ENCODE measurements around the gene HASPIN.

HASPIN gene

DNA sequence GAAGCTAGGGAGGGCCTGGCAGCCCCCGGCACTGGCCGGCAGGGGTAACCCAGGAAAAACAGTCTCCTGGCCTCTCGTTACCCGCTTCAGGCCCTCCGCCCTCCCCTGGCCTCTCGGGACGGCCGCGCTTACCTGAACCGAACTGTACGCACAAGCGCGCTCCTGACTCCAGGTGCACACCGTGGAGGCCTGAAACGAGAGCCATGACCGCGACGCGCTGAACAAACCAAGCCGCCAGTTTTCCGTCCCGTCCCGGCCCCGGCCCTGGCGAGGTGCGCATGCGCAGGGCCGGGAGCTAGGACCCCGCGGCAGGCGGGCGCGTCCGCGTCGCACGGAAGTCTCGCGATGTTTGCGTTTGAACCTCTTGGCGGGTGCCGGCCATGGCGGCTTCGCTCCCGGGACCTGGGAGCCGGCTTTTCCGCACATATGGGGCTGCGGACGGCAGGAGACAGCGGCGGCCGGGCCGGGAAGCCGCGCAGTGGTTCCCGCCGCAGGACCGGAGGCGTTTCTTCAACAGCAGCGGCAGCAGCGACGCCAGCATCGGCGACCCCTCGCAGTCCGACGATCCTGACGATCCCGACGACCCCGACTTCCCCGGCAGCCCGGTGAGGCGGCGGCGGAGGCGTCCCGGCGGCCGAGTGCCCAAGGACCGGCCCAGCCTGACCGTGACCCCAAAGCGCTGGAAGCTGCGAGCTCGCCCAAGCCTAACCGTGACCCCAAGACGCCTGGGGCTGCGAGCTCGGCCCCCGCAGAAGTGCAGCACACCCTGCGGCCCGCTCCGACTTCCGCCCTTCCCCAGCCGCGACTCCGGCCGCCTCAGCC, at the start of gene HASPIN:
HASPIN (plus strand) TSS at position 348 of the 822 bp plus-strand sequence; CDS start at position 381, 33 bp downstream.
- DNase-seq (ENCODE audit: low spot score), result peak; percentile 94

DNA sequence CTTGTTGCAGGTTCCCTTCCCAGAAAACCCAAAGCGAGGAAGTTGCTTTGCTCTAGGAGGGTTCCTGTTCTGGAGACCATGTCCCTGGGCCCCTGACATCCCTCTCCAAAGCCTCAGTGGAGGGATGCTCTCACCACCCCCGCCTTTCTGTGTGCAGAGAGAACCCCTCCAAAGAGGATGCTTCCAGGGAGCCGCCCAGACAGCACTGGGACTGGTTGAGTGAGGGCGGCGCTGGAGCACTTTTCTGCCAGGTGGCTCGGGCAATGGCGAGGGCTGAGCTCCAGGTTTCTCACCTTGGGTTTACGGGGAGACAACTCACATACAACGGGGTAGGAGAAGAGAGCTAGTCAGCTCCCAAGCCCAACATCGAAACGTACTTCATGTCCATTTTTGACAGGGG, 47.8 kb upstream of the HASPIN start:
- no peak for DNase-seq (ENCODE audit: low spot score)

DNA sequence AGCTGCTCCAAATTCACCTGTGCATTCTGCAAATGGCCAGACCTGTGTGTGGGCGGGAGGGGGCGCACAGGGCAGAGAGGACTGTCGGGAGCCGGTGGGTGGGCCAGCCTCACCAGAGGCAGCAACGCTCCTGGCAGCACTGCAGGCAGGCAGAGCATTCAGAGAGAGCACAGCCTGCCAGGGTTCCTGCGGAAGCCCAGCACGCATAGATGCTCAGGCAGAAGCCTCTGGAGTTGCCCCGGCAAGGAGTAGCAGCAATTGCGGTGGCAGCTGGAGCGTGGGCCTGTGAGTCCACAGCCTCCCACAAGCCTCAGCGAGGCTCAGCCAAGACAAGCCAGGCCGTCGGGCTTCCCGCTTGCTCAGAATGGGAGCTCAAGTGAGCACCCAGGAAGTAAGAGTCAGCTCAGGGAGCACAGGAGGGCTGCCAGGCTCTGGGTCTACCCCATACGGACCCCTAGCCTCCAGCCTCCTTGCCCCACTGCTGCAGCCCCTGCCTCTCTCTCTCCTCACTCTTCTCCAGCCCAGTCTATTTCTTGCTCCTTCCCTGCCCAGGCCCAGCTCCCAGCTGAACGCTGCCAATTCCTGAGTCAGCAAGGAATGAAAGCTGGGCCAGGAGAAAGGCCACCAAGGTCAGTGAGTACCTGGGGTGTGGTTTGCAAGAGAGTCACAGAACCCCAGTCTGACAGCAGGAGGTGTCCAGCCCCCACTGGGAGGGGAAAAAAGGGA, 45.4 kb upstream of the HASPIN start:
- DNase-seq (ENCODE audit: low spot score), result no peak

DNA sequence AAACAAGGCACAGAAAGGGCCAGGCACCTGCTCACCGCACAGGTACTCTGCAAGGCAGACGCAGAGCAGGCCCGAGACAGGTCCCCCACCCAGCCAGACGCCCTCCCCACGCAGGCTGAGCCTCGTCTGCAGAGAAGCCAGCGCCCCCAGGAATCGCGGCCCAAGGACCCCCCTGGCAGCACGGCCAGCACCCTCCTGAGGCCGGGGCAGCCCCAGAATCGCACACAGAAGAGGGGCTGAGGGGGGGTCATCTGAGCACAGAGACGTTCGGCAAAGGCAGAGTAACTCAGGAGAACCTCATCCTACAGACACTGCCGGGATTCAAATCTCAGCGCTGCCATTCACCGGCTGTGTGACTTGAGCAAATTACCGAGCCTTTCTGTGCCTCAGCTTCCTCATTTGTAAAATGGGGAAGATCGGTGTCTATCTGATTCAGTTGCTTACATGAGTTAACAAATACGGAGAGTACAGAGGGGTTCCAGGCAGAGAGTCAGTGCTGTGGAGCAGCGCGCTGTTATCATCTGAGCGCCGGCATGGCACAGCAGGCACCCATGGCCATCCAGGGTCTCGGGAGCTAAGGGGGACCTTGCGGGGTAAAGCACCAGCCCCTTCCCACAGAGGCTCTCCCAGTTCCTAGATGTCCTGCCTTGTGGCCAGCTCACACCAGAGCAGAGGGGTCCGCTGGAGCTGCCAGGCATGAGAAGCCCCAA, 44.7 kb upstream of the HASPIN start:
- DNase-seq (ENCODE audit: low spot score), result no peak

DNA sequence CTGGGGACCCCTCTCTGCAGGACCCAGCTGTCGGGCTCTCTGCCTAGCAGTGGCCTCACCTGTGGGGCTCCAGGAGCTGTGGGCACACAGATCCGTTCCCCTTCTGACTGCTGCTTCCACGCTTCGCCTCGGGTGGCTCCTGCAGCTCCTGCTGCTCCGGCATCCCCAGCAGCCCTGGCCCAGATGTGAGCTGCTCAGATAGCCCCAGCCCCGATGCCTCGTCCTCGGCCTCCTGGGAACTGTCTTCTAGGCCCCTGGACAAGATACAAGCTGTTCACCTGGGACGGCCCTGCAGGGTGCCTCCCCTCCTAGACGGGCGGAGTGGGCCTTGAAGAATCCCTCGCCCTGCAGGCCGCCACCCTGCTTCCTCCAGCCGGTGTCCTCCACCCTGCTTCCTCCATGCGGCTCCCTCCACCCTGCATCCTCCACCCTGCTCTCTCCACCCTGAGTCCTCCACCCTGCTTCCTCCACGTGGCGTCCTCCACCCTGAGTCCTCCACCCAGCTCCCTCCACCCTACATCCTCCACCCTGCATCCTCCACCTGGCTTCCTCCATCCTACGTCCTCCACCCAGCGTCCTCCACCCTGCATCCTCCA, 44.1 kb upstream of the HASPIN start:
- DNase-seq (ENCODE audit: low spot score), result no peak

DNA sequence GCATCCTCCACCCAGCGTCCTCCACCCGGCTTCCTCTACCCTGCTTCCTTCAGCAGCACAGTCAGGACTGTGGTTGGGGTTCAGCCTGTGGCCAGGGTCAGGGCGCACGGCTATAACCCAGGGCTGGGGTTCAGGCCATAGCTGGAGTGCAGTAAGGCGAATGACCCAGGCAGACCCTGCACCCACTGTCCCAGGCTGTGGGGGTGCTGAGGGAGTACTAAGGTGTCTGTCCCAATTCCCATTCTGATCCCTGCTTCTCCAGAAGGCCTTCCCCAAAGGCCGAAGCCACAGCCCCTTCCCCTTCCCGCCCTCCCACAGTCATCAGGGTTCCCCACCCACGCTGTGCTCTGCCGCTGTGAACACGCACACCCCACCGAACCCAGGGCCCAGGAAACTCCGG, 42.6 kb upstream of the HASPIN start:
- no peak for DNase-seq (ENCODE audit: low spot score)

DNA sequence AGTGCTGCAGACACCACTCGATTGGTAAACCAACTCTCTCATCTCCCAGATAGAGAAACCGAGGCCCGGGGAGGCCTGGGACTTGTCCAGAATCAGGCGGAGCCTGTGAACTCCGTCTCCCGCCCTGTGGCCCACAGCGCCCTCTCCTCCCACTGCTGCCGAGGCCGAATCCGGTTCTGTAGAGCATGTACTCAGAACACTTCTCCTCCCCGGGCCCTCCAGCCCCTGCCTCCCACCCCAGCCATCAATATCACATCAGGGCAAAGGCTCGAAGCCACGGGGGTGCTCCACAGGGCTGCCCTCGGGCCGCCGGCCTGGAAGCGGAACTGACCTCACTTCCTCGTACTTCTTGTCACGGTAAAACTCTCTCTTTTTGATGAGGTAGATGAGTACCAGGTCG, 42.1 kb upstream of the HASPIN start:
- no peak for DNase-seq (ENCODE audit: low spot score)

DNA sequence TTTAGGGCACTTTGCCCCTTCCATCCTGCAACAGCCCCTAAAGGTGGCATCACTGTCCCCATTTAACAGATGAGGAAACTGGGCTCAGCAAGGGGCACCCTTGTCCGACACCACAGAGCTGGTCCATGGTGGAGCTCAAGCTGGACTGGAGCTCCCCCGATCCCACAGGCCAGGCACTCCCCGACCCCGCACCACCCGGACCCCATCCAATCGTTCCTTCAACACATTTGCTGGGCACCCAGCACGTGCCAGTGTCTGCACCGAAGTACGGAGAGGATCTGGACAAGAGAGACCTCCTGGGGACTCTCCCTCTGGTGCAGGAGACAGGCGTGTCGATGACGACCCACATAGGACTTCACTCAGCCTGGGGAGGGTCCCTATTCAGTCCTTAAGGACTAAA, 41.7 kb upstream of the HASPIN start:
- no peak for DNase-seq (ENCODE audit: low spot score)

DNA sequence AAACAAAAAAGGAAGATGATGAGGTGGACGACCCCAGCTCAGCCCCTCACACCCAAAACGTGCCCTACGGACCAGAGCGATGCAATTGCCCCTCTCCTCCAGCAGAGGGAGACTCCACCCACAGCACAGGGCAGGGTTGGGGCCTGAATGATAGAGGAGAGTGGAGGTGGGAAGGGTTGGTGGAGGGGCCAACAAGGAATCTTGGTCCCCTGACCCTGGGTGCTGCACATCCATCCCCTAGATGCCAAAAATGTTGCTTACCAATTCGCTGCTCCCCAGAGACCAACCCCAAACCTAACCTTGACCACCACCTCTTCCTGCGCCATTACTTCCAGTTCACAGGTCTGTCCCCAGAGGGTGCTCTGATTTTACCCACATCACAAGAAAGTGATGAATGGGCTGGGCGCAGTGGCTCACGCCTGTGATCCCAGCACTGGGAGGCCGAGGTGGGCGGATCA, 40.6 kb upstream of the HASPIN start:
- DNase-seq (ENCODE audit: low spot score), result peak; percentile 59

DNA sequence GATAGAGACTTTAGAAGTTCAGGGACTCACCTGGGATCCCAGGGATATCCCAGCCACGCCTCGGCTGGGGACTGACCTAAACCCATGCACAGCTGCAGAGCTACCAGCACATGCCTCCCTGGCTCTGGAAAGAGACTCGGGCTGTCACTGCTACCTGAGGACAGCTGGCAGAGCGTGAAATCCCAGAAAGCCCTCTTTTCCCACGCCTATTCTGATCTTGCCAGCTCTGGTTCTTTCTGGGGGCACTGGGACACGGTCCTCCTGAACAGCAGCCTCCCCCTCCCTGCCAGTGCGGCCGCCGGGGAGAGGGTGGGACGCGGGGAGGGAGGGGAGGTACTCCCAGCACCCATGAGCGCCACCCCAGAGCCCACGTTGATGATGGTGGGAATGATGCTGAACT, 38.5 kb upstream of the HASPIN start:
- DNase-seq (ENCODE audit: low spot score), result no peak

DNA sequence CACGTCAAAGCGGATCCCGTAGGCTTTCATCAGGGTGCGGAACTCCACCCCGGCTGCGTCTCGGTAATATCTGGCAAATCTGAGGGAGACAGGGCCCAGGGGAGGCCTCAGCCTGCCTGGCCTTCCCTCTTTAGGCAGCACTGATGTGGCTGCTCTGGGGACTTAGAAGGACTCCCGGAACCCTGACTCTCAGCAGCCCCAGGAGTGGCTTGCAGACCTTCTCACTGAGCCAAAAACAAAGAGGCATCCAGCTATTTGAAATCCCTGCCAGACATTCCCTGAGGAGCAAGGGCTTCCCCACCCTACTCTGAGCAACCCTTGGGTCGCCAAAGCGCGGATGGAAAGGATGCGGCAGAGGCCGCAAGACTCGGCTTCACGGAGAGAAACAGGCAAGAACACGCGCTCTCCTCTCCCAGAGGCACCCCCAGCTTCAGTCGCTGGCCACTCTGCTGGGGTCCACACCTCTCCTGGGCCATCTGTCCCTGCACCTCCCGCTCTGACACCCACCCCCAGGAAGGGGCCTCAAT, 35.6 kb upstream of the HASPIN start:
- DNase-seq (ENCODE audit: low spot score), result no peak

DNA sequence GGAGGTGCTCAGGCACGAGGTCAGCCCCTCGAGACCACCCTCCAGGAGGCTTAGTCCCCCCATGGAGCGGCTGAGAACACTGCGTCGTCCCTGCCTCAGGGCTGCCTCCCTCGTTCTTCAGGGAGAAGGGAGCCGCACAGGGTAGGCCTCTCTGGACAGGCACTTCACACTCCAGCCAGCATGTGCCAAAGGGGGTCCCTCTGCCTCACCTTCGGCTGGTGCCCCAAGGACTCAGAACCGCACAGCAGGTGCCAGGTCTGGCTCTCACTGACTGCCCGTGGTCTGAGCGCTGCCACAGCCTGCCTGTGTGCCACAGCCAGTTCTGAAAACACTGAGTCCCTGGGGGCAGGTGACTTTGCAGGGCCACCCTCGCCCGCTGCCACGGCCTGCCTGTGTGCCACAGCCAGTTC, 34.8 kb upstream of the HASPIN start:
- DNase-seq (ENCODE audit: low spot score), result no peak

DNA sequence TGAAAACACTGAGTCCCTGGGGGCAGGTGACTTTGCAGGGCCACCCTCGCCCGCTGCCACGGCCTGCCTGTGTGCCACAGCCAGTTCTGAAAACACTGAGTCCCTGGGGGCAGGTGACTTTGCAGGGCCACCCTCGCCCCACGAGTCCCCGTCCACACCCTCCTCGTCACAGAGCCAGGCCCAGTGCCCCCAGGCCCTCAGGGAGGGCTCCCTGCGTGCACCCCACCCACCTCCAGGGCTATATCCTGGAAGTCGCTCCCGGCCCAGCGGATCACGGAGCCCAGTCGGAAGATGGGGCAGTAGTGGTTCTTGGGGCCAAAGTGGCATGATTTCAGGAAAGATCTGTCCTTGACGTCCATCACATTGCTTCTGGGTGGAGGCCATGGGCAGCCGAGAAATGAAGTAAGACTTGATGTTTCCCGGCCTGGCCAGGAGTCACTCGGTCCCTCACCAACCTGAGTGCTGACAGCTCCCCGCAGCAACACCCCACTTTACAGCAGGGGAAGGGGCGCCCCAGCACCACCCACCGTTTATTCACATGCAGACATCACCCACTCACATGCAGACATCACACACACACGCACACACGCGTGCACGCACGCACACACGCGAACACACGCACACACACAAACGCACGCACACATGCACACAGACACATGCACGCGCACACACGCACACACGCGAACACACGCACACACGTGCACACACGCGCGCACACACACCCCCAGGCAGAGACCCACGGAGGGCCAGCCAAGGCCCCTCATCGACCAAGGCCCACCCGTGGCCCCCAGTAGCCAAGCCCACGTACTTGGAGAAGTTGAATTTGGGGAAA, 34.2 kb upstream of the HASPIN start:
- DNase-seq (ENCODE audit: low spot score), result no peak

DNA sequence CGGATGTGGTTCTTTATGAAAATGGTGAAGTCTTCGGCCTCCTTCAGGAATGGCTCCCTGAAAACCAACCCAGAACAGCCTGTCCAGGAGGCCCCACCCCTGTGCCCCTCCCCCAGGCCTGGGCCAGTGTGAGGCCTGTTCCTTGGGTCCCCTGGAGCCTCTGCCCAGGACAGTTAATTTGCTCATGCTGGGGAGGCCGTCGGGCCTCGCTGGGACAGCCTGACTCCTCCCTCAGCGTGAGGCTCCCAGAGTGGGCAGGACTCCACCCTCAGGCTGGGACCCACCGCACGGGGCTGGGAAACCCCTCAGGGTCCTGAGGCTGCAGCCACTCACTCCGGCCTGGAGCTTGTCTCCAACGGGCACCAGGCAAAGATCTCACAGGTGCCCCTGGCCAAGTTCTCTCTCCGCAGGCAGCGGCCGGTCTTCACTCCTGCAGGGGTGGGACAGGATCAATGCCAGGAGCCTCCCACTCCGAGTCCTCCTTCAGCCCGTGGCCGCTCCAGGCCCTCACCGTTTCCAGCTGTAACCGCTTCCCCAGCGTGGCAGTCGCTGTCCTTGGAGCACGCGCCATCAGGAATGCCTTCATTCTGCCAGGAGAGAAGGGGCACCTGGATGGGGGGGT, 33.5 kb upstream of the HASPIN start:
- no peak for DNase-seq (ENCODE audit: low spot score)

DNA sequence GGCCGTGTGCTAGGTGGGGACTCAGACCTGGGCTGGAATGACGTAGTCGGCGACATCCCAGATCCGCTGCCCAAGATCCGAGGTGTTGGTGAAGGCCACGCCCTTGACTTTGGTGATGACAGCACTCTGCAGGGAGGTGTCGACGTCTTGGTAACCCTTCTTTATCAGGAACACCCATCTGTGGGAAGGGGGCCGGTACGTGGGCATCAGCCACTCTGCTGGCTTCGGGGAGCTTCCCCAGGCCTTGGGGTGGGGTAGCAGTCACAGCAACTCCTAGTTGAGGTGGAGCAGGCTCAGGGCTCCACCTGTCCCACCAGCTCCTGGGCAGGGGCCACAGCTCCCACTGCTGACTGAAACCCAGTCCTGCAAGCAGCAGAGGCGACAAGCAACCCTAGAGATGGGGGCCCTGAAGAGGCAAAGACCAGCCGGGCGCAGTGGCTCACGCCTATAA, 32.1 kb upstream of the HASPIN start:
- no peak for DNase-seq (ENCODE audit: low spot score)

DNA sequence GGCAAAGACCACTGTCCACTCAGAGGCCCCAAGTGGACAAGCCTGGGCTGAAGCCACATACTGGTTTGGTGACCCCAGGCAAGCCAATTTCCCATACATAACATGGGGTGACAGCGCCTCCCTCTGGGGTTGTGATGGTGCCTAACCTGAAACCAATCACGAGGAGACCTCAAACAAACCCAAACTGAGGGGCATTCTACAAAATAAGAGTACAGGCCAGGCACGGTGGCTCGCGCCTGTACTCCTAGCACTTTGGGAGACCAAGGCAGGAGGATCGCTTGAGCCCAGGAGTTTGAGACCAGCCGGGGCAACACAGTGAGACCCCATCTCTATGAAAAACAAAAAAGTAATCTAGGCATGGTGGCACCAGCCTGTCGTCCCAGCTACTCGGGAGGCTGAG, 31.4 kb upstream of the HASPIN start:
- no peak for DNase-seq (ENCODE audit: low spot score)

DNA sequence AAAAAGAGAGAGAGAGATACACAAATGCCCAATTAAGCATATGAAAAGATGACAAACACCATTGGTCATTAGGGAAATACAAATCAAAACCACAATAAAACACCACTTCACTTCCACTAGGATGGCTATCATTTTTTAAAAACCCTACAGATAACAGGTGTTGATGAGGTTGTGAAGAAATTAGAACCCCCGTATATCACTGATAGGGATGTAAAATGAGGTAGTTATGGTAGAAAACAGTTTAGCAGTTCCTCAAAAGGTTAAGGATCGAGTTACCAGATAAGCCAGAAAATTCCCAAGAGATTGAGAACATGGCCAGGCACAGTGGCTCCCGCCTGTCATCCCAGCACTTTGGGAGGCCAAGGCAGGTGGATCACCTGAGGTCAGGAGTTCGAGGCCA, 30.6 kb upstream of the HASPIN start:
- DNase-seq (ENCODE audit: low spot score), result no peak

DNA sequence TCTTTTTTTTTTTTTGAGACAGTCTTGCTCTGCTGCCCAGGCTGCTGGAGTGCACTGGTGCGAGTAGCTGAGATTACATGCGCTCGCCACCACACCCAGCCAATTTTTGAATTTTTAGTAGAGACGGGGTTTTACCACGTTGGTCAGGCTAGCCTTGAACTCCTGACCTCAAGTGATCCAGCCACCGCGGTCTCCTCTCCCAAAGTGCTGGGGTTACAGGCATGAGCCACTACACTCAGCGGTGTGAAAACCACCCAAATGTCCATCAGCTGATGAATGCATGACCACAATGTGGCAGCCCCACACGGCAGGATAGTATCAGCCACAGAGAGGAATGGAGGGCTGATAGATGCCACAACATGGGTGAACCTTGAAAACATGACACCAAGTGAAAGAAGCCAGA, 29.9 kb upstream of the HASPIN start:
- DNase-seq (ENCODE audit: low spot score), result no peak

DNA sequence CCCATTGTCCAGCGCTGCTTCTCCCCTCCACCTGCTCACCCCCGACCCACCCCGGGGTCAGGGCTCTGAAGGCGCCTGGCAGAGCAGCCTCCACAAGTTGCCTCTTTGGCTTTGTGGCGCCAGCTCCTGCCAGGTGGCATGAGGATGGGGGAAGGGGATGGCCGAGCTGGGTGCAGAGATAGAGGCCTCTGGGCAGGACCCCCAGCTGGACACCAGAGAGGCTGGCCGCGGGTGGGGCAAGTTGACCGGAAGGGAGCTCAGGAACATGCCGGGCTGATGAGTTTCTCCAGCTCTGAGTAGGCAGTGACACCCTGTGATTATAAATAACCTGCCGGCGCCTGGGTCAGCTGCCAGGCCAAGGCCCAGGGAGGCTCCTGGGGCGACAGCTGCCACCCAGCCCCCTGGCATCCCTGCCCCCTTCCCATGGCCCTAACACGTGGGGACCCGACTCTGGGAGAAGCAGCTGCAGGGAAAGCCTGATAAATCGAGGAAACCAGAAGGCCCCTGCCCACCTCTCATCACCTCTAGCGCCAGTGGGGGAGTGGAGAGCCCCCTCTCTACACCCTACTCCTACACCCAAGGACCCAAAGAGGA, 28.5 kb upstream of the HASPIN start:
- no peak for DNase-seq (ENCODE audit: low spot score)

DNA sequence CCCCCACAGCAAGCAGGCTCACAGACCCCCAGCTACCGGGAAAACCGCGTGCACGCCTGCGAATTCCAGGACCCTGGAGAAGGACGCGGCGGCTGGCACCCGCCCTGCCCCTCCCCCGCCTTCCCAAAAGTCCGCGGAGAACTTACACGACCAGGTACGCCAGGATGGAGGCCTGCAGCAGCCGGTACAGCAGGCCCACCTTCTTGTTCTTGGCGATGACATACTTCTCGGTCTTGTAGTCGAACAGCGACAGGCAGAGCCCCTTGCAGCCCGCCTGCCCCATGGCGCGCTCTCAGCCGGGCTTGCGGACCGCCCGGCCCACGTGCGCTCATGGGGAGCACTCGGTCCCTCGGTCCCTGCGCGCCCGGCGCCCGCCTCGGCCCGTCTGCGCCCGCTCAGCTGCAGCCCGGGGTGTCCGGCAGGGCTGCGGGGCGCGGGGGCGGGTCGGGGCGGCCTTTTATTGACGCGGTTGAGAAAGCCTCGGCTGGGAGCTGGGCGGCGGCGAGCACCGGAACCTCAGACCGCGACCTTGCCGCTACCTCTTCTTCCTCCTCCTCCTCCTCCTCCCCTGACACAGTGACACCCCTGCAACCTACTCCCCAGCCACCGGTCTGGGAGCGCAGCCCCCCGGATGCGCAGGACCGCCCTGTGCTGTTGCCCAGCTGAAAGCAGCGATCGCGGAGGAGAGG, 27.8 kb upstream of the HASPIN start, which contains the start of gene P2RX5:
P2RX5 (minus strand) TSS at position 433 of the 689 bp plus-strand sequence; CDS start at position 283, 150 bp downstream.
- DNase-seq (ENCODE audit: low spot score), result no peak

Data from COLO829 (cell line).